H1 (cell line): Measurements from ENCODE around the gene AGAP3. TPM values are rescaled to one million over a fixed set of nuclear protein-coding genes. Genes with fewer than 3 reads are reported as not detected.

ENCODE experiments used
- CTCF ChIA-PET: fragments of 300-600 bp; sonication (Branson Sonifier 250); formaldehyde crosslinking; loops from one replicate; lab custom pipeline; 2021; ENCODE audit not compliant: partially characterized antibody; lab: Charles Lee
- POLR2A ChIA-PET: fragments of 300-600 bp; sonication (Branson Sonifier 250); formaldehyde crosslinking; loops from one replicate; lab custom pipeline; 2021; ENCODE audit warnings: inconsistent platforms; ENCODE audit not compliant: partially characterized antibody; lab: Charles Lee
- DNase-seq, 2 experiments: peaks; one replicate each; pipeline versions ENCODE4 v3.0.0 to v3.0.0-alpha.2; 2010 to 2022; ENCODE audit warnings: low spot score in 2 of 2, low read depth in 1 of 2, mixed read lengths in 1 of 2
- FAIRE-seq: peaks from 2 replicates; lab custom pipeline; 2011; peaks lifted over from hg19 to GRCh38; lab: Jason Lieb, UNC
- H2AFZ ChIP-seq: 2 replicates; pipeline ENCODE4 v1.8.1; 2012; ENCODE audit warnings: low read length, inconsistent platforms
- H2AK5ac ChIP-seq: 2 replicates; pipeline ENCODE4 v1.6.1; 2013; ENCODE audit warnings: low read depth, low read length
- H2BK120ac ChIP-seq: replicated peaks from 2 replicates; pipeline ENCODE3; 2013; ENCODE audit warnings: low read depth, low read length, inconsistent platforms
- H2BK12ac ChIP-seq: 2 replicates; pipeline ENCODE4 v1.6.1; 2013; ENCODE audit warnings: low read depth, low read length
- H2BK15ac ChIP-seq: 2 replicates; pipeline ENCODE4 v1.6.1; 2013; ENCODE audit warnings: low read length
- H2BK20ac ChIP-seq: 2 replicates; pipeline ENCODE4 v1.6.1; 2013; ENCODE audit warnings: low read length
- H2BK5ac ChIP-seq: 2 replicates; pipeline ENCODE4 v1.6.1; 2013; ENCODE audit warnings: low read depth, low read length
- H3K14ac ChIP-seq: 2 replicates; pipeline ENCODE4 v1.6.1; 2013; ENCODE audit warnings: inconsistent platforms; ENCODE audit not compliant: insufficient read length
- H3K18ac ChIP-seq: 2 replicates; pipeline ENCODE4 v1.6.1; 2013; ENCODE audit warnings: low read length; ENCODE audit errors: extremely low read depth
- H3K23ac ChIP-seq: 2 replicates; pipeline ENCODE4 v1.6.1; 2013; ENCODE audit warnings: inconsistent platforms; ENCODE audit not compliant: insufficient read length
- H3K23me2 ChIP-seq: 2 replicates; pipeline ENCODE4 v1.6.1; 2013; ENCODE audit warnings: low read depth, low read length
- H3K27ac ChIP-seq: 2 replicates; pipeline ENCODE4 v1.6.1; 2011; ENCODE audit warnings: low read depth, low read length, inconsistent platforms
- H3K27me3 ChIP-seq, 4 experiments: replicated peaks in 1 of 4; 1 replicate in 1 of 4; 2 replicates in 3 of 4; pipeline versions ENCODE4 v1.6.1 to v1.8.1; 2011 to 2013; ENCODE audit warnings: low read length in 3 of 4, mild to moderate bottlenecking in 3 of 4, inconsistent platforms in 2 of 4, mixed read lengths in 2 of 4, moderate library complexity in 1 of 4; ENCODE audit not compliant: control insufficient read depth in 3 of 4, insufficient read depth in 3 of 4; ENCODE audit errors: extremely low read depth in 1 of 4
- H3K36me3 ChIP-seq, 4 experiments: 2 replicates each; pipeline versions ENCODE4 v1.6.1 to v1.8.1; 2011 to 2013; ENCODE audit warnings: mild to moderate bottlenecking in 4 of 4, low read length in 3 of 4, moderate library complexity in 2 of 4, control low read depth in 1 of 4, inconsistent platforms in 1 of 4; ENCODE audit not compliant: insufficient read depth in 4 of 4, control insufficient read depth in 2 of 4
- H3K4ac ChIP-seq: replicated peaks from 2 replicates; pipeline ENCODE3; 2013; ENCODE audit warnings: low read length, low read depth, mixed read lengths, inconsistent platforms; ENCODE audit not compliant: insufficient read length
- H3K4me1 ChIP-seq, 4 experiments: replicated peaks in 1 of 4; 1 replicate in 1 of 4; 2 replicates in 3 of 4; pipeline versions ENCODE4 v1.6.1 to v1.8.1; 2011 to 2013; ENCODE audit warnings: low read length in 3 of 4, inconsistent platforms in 2 of 4, mixed read lengths in 1 of 4; ENCODE audit not compliant: insufficient read depth in 4 of 4, control insufficient read depth in 3 of 4
- H3K4me2 ChIP-seq, 2 experiments: 2 replicates each; pipeline versions ENCODE4 v1.6.1 to v1.8.1; 2011 to 2013; ENCODE audit warnings: low read depth in 2 of 2, low read length in 2 of 2, control low read depth in 1 of 2, inconsistent platforms in 1 of 2, mild to moderate bottlenecking in 1 of 2; ENCODE audit not compliant: insufficient read depth in 1 of 2
- H3K4me3 ChIP-seq, 4 experiments: fragments of 200-600, 300-600 bp in 1 of 4; sonication (generic), shearing (Covaris generic), sonication (Bioruptor Twin) in 1 of 4; 2 replicates each; pipeline versions ENCODE4 v1.5.1 to v1.8.1; 2011 to 2016; ENCODE audit warnings: low read length in 4 of 4, low read depth in 3 of 4, control low read depth in 2 of 4, inconsistent platforms in 2 of 4, mild to moderate bottlenecking in 2 of 4, mixed read lengths in 1 of 4, moderate library complexity in 1 of 4; ENCODE audit not compliant: insufficient read depth in 2 of 4; ENCODE audit errors: extremely low read depth in 1 of 4
- H3K56ac ChIP-seq: replicated peaks from 2 replicates; pipeline ENCODE3; 2013; ENCODE audit warnings: low read depth, mild to moderate bottlenecking, mixed read lengths, low read length, inconsistent platforms; ENCODE audit not compliant: insufficient read length
- H3K79me1 ChIP-seq: 2 replicates; pipeline ENCODE4 v1.6.1; 2013; ENCODE audit warnings: low read depth, low read length, control low read depth
- H3K79me2 ChIP-seq, 2 experiments: 2 replicates each; pipeline versions ENCODE4 v1.6.1 to v1.8.1; 2012 to 2013; ENCODE audit warnings: low read length in 2 of 2, mild to moderate bottlenecking in 2 of 2, inconsistent platforms in 1 of 2; ENCODE audit not compliant: insufficient read depth in 2 of 2, control insufficient read depth in 1 of 2
- H3K9ac ChIP-seq, 4 experiments: replicated peaks in 1 of 4; 1 replicate in 1 of 4; 2 replicates in 3 of 4; pipeline versions ENCODE4 v1.6.1 to v1.8.1; 2011 to 2013; ENCODE audit warnings: low read depth in 3 of 4, low read length in 3 of 4, control low read depth in 2 of 4, mild to moderate bottlenecking in 2 of 4, moderate library complexity in 2 of 4, inconsistent platforms in 1 of 4; ENCODE audit errors: extremely low read depth in 1 of 4
- H3K9me3 ChIP-seq, 2 experiments: 2 replicates each; pipeline versions ENCODE4 v1.6.1 to v1.8.1; 2012 to 2013; ENCODE audit warnings: mild to moderate bottlenecking in 2 of 2, moderate library complexity in 2 of 2, control low read depth in 1 of 2, inconsistent platforms in 1 of 2, low read depth in 1 of 2, low read length in 1 of 2, mixed read lengths in 1 of 2; ENCODE audit not compliant: insufficient read depth in 2 of 2
- H4K20me1 ChIP-seq, 2 experiments: replicated peaks in 1 of 2; 2 replicates each; pipeline versions ENCODE3 to v1.8.1; 2011 to 2013; ENCODE audit warnings: inconsistent platforms in 2 of 2, low read length in 2 of 2, mild to moderate bottlenecking in 1 of 2; ENCODE audit not compliant: insufficient read depth in 2 of 2, control insufficient read depth in 1 of 2
- H4K5ac ChIP-seq: 2 replicates; pipeline ENCODE4 v1.6.1; 2013; ENCODE audit warnings: low read length, low read depth, mixed read lengths, inconsistent platforms; ENCODE audit not compliant: insufficient read length
- H4K8ac ChIP-seq: 2 replicates; pipeline ENCODE4 v1.8.0; 2013; ENCODE audit warnings: mild to moderate bottlenecking, moderate library complexity, low read length, inconsistent platforms; ENCODE audit not compliant: insufficient read depth; ENCODE audit errors: extremely low read depth
- H4K91ac ChIP-seq: replicated peaks from 2 replicates; pipeline ENCODE3; 2013; ENCODE audit warnings: low read length, mixed read lengths, inconsistent platforms; ENCODE audit not compliant: insufficient read length
- HDAC6 ChIP-seq: IDR thresholded peaks from one replicate; pipeline ENCODE4 v1.7.1; 2012; ENCODE audit warnings: low read depth, mild to moderate bottlenecking, inconsistent platforms, low read length, moderate library complexity
- JUND ChIP-seq: IDR thresholded peaks from 2 replicates; pipeline ENCODE4 v1.6.1; 2011; ENCODE audit warnings: mild to moderate bottlenecking, improper control_type of control experiment, low read length
- KDM5A ChIP-seq: fragments of 200-600 bp; IDR thresholded peaks from 2 replicates; pipeline ENCODE4 v1.7.1; 2012; ENCODE audit warnings: mild to moderate bottlenecking, low read length, inconsistent platforms, mixed read lengths
- WGBS, 2 experiments: shearing (Covaris generic) in 1 of 2; methylation state at CpG; one replicate each; pipeline versions ENCODE4 v1.1.6 to v1.1.7; 2013 to 2015; ENCODE audit warnings: low lambda C conversion rate in 2 of 2, mixed read lengths in 2 of 2, inconsistent platforms in 1 of 2, low coverage in 1 of 2, missing lambda C conversion rate in 1 of 2; ENCODE audit not compliant: insufficient replicate concordance in 2 of 2, insufficient coverage in 1 of 2, insufficient read length in 1 of 2; ENCODE audit errors: extremely low coverage in 1 of 2, missing lambda C conversion rate in 1 of 2; 5-methylcytosine and 5-hydroxymethylcytosine counted together
- polyA plus RNA-seq, 7 experiments: library from polyadenylated mRNA; depleted of rRNA in 3 of 7; stranded (reverse) in 5 of 7; unstranded in 2 of 7; fragments of >200 nt in 5 of 7; fragments of 200-250 nt in 2 of 7; gene quantifications; 1 replicate in 5 of 7; 2 replicates in 1 of 7; 4 replicates in 1 of 7; pipeline versions ENCODE4 v1.2.1 to v1.2.3, GENCODE V29; 2011 to 2013; ENCODE audit warnings: missing spikeins in 2 of 7, mixed read lengths in 2 of 7
- total RNA-seq: library from RNA; stranded (reverse); fragmentation: NEBNext Ultra II Directional; extraction: Animal tissue kit (Norgen Biotek cat#: 25700); gene quantifications from 2 replicates; pipeline ENCODE4 v1.2.1, GENCODE V29; 2021

AGAP3 gene
- total and polyA plus RNA-seq, 2 of the 8 experiments (the other 6 are each of a cell fraction or from before 2014, with no cell fraction given): 66.4 to 120 TPM

GRCh38 chr7:151101621-151102396, 15.5 kb downstream of the AGAP3 start:
- DNase-seq (no peak), FAIRE-seq (no peak)
- Histone ChIP-seq H3K56ac (no peak overlapping the region), H3K27ac (no peak overlapping the region), H3K23me2 (no peaks in the 10 kb centered on the region; the same call in 1 of the 2 replicates), H3K79me2 (peaks cover 0 to 47% of the 10 kb centered on the region in 2 experiments; a peak in 2 of 4 replicates), H3K27me3 (no peaks in the 10 kb centered on the region), H2AK5ac (0 out of 2 replicates have a peak overlapping the region, but pooled peaks have one; percentile 53), H3K23ac (no peak overlapping the region), H4K20me1 (peaks cover 6 to 28% of the 10 kb centered on the region in 2 experiments), H2BK15ac (no peak overlapping the region; the same call in 1 of the 2 replicates), H2BK12ac (peak overlapping the region; percentile 71; the same call in 1 of the 2 replicates), H4K91ac (no peak overlapping the region), H3K36me3 (no peaks in the 10 kb centered on the region), H3K18ac (no peak overlapping the region), H4K5ac (no peak overlapping the region), H2BK20ac (no peak overlapping the region), H3K9me3 (no peaks in the 10 kb centered on the region), H3K4ac (no peak overlapping the region), H2BK120ac (no peak overlapping the region), H3K4me3 (no peak overlapping the region), H2AFZ (no peak overlapping the region), H3K4me1 (peaks cover 2 to 31% (median 16%) of the 10 kb centered on the region in 4 experiments), H4K8ac (no peak overlapping the region), H3K79me1 (peaks cover 12% of the 10 kb centered on the region), H3K9ac (0 out of 7 replicates have a peak overlapping the region, but pooled peaks of 1 of the 4 experiments have one; percentile 11), H3K4me2 (no peak overlapping the region), H3K14ac (no peak overlapping the region), H2BK5ac (peak overlapping the region; percentile 16; the same call in 1 of the 2 replicates)
- WGBS, 2 experiments: 82% methylated on average over 24 of the region's 24 CpGs; no CpG with 5 or more reads in 1 of the 2 experiments
- POLR2A ChIA-PET: interaction anchor here (1.2 to 1.4 kb wide), 2 partner anchors 39 to 65 kb away, joined by 3 read pairs; no protein-coding TSS in a partner anchor
- CTCF ChIA-PET: interaction anchor here (0.6 to 22.4 kb wide), 6 partner anchors 10 to 68 kb away, joined by 3 to 448 read pairs (median 5); partner anchors contain the start of genes AGAP3 and TMUB1
- TF ChIP-seq HDAC6 (no peak), KDM5A (no peak), JUND (no peak)
